Measurements from ENCODE around the gene SDC3. TPM values are rescaled to one million over a fixed set of nuclear protein-coding genes. Genes with fewer than 3 reads are reported as not detected.

Gene SDC3
- total RNA-seq, 1 experiment from 2014 or later: 10.0 TPM

- no peaks in the 10 kb centered on the region for H3K27me3 ChIP-seq (ENCODE audit: low read length)
- no peaks in the 10 kb centered on the region for H4K20me1 ChIP-seq (ENCODE audit: low read length)
- no peaks in the 10 kb centered on the region for H3K9me2 ChIP-seq (replicated peaks; ENCODE audit: low read length)
- no peaks in the 10 kb centered on the region for H3K9me3 ChIP-seq (ENCODE audit: low read length)
- TF ChIP-seq EZH2phosphoT487 (IDR thresholded peaks at IDR 0.05; ENCODE audit: borderline replicate concordance, low read length): no peak
- TF ChIP-seq CTCF (conservative IDR thresholded peaks at IDR 0.05; ENCODE audit: low read depth, low read length): no peak
- no peak for TF ChIP-seq EZH2 (IDR thresholded peaks at IDR 0.05; ENCODE audit: low read length, unreplicated experiment)
- CTCF ChIA-PET: no interaction called here
- H3K4me1 ChIP-seq (ENCODE audit: insufficient read depth, low read length): no peaks in the 10 kb centered on the region
- intact Hi-C loops (cut with micrococcal nuclease): no loop called here
- no peak for DNase-seq
- POLR2A ChIA-PET (ENCODE audit: unreplicated experiment): no interaction called here
- H3K79me2 ChIP-seq (ENCODE audit: low read length): no peaks in the 10 kb centered on the region
- no peak for ATAC-seq
- H3F3A ChIP-seq (ENCODE audit: low read length, unreplicated experiment): no peaks in the 10 kb centered on the region
- H3K36me3 ChIP-seq (ENCODE audit: low read depth, low read length): peaks cover 76% of the 10 kb centered on the region
- no peak overlapping the region for H2AFZ ChIP-seq (ENCODE audit: low read length)
- H3K27ac ChIP-seq (ENCODE audit: low read length): no peak overlapping the region
- H3K9ac ChIP-seq (ENCODE audit: low read length): no peak overlapping the region
- BruUV-seq (replicated peaks): no TSS peak
- H3K4me3 ChIP-seq (ENCODE audit: low read length): no peak overlapping the region
- H3K4me2 ChIP-seq (ENCODE audit: low read length): no peak overlapping the region
These were observed 39.7 kb upstream of the SDC3 start for GRCh38 chr1:30948278-30948677.

GRCh38 chr1:30947212-30947611 is 38.7 kb upstream of the SDC3 start:
- no peak overlapping the region for H3K4me3 ChIP-seq (ENCODE audit: low read length)
- no peak overlapping the region for H3K9ac ChIP-seq (ENCODE audit: low read length)
- H3K79me2 ChIP-seq (ENCODE audit: low read length): no peaks in the 10 kb centered on the region
- no peaks in the 10 kb centered on the region for H4K20me1 ChIP-seq (ENCODE audit: low read length)
- ChIA-PET POLR2A (ENCODE audit: unreplicated experiment) (no interaction called here), CTCF (no interaction called here)
- H3K9me2 ChIP-seq (replicated peaks; ENCODE audit: low read length): no peaks in the 10 kb centered on the region
- no peak overlapping the region for H3K27ac ChIP-seq (ENCODE audit: low read length)
- no TSS peak for BruUV-seq (replicated peaks)
- TF ChIP-seq EZH2 (IDR thresholded peaks at IDR 0.05; ENCODE audit: low read length, unreplicated experiment) (no peak), CTCF (conservative IDR thresholded peaks at IDR 0.05; ENCODE audit: low read depth, low read length) (no peak), EZH2phosphoT487 (IDR thresholded peaks at IDR 0.05; ENCODE audit: borderline replicate concordance, low read length) (no peak)
- H3K27me3 ChIP-seq (ENCODE audit: low read length): no peaks in the 10 kb centered on the region
- H3K9me3 ChIP-seq (ENCODE audit: low read length): no peaks in the 10 kb centered on the region
- no peaks in the 10 kb centered on the region for H3F3A ChIP-seq (ENCODE audit: low read length, unreplicated experiment)
- no peaks in the 10 kb centered on the region for H3K4me1 ChIP-seq (ENCODE audit: insufficient read depth, low read length)
- no peak overlapping the region for H2AFZ ChIP-seq (ENCODE audit: low read length)
- H3K4me2 ChIP-seq (ENCODE audit: low read length): no peak overlapping the region
- ATAC-seq: no peak
- intact Hi-C loops (cut with micrococcal nuclease): no loop called here
- DNase-seq: no peak
- peaks cover 78% of the 10 kb centered on the region for H3K36me3 ChIP-seq (ENCODE audit: low read depth, low read length)

- Histone ChIP-seq H3K4me1 (ENCODE audit: insufficient read depth, low read length) (no peaks in the 10 kb centered on the region), H3K4me3 (ENCODE audit: low read length) (no peak overlapping the region), H3K79me2 (ENCODE audit: low read length) (no peaks in the 10 kb centered on the region), H3K9ac (ENCODE audit: low read length) (no peak overlapping the region), H3K9me3 (ENCODE audit: low read length) (no peaks in the 10 kb centered on the region), H3K9me2 (replicated peaks; ENCODE audit: low read length) (no peaks in the 10 kb centered on the region), H4K20me1 (ENCODE audit: low read length) (no peaks in the 10 kb centered on the region), H3K27me3 (ENCODE audit: low read length) (no peaks in the 10 kb centered on the region), H3K27ac (ENCODE audit: low read length) (no peak overlapping the region), H3K36me3 (ENCODE audit: low read depth, low read length) (peaks cover 66% of the 10 kb centered on the region), H3K4me2 (ENCODE audit: low read length) (no peak overlapping the region), H3F3A (ENCODE audit: low read length, unreplicated experiment) (no peaks in the 10 kb centered on the region), H2AFZ (ENCODE audit: low read length) (no peak overlapping the region)
- no peak for DNase-seq
- POLR2A ChIA-PET (ENCODE audit: unreplicated experiment): interaction anchor here (0.6 kb wide), 1 partner anchor 364 kb away, joined by 3 read pairs; no protein-coding TSS in a partner anchor
- no peak for ATAC-seq
- TF ChIP-seq CTCF (conservative IDR thresholded peaks at IDR 0.05; ENCODE audit: low read depth, low read length): no peak
- TF ChIP-seq EZH2phosphoT487 (IDR thresholded peaks at IDR 0.05; ENCODE audit: borderline replicate concordance, low read length): no peak
- TF ChIP-seq EZH2 (IDR thresholded peaks at IDR 0.05; ENCODE audit: low read length, unreplicated experiment): no peak
- CTCF ChIA-PET: no interaction called here
- BruUV-seq (replicated peaks): no TSS peak
- intact Hi-C loops (cut with micrococcal nuclease): no loop called here
These were observed 33.9 kb upstream of the SDC3 start for GRCh38 chr1:30942326-30942963.
